ENCODE results near the gene KMT5B. TPM values are rescaled to one million over a fixed set of nuclear protein-coding genes. Genes with fewer than 3 reads are reported as not detected.

The KMT5B gene
- total and polyA plus RNA-seq, 2 of the 13 experiments (the other 11 are each of a cell fraction or from before 2014, with no cell fraction given) = 17.6 to 23.7 TPM

GRCh38 chr11:68146704-68147474, 66.2 kb downstream of the KMT5B start (continued):
- no peak for TF ChIP-seq ZBTB40 (IDR thresholded peaks at IDR 0.05)
- no peak; the same call in 1 of the 2 replicates for TF ChIP-seq ZBTB40 (CRISPR knock-in tag; IDR thresholded peaks at IDR 0.05)
- TF ChIP-seq ZNF460 (CRISPR knock-in tag; IDR thresholded peaks at IDR 0.05; ENCODE audit: borderline replicate concordance) = no peak
- TF ChIP-seq ZBTB49 (CRISPR knock-in tag; IDR thresholded peaks at IDR 0.05; ENCODE audit: borderline replicate concordance) = no peak
- TF ChIP-seq ETV6 (CRISPR knock-in tag; conservative IDR thresholded peaks at IDR 0.05) = 0 out of 2 replicates have a peak, but pooled peaks have one; percentile 64
- no peak for TF ChIP-seq ZFP82 (CRISPR knock-in tag; IDR thresholded peaks at IDR 0.05; ENCODE audit: borderline replicate concordance)
- TF ChIP-seq ZNF879 (CRISPR knock-in tag; IDR thresholded peaks at IDR 0.05) = no peak; the same call in 1 of the 2 replicates
- no peak for TF ChIP-seq RNF2 (conservative IDR thresholded peaks at IDR 0.05; ENCODE audit: low read depth)
- peak; percentile 41; the same call in 1 of the 2 replicates for TF ChIP-seq ZNF598 (CRISPR knock-in tag; IDR thresholded peaks at IDR 0.05; ENCODE audit: borderline replicate concordance)
- TF ChIP-seq ZNF740 (CRISPR knock-in tag; IDR thresholded peaks at IDR 0.05) = peak; percentile 39; the same call in 1 of the 2 replicates
- no peak for TF ChIP-seq HNRNPLL (IDR thresholded peaks at IDR 0.05; ENCODE audit: low read depth, low read length, poor library complexity, severe bottlenecking)
- peak; percentile 67; the same call in 1 of the 2 replicates for TF ChIP-seq EED (CRISPR knock-in tag; IDR thresholded peaks at IDR 0.05)
- TF ChIP-seq ZSCAN22 (CRISPR knock-in tag; IDR thresholded peaks at IDR 0.05) = no peak
- no peak for TF ChIP-seq ZNF577 (CRISPR knock-in tag; IDR thresholded peaks at IDR 0.05; ENCODE audit: borderline replicate concordance, low read depth)
- no peak; the same call in 1 of the 2 replicates for TF ChIP-seq ZNF790 (CRISPR knock-in tag; IDR thresholded peaks at IDR 0.05; ENCODE audit: borderline replicate concordance)
- peak; percentile 98 for TF ChIP-seq ZNF331 (CRISPR knock-in tag; IDR thresholded peaks at IDR 0.05)
- no peak for TF ChIP-seq TRIM24 (CRISPR knock-in tag; IDR thresholded peaks at IDR 0.05)
- TF ChIP-seq TOPORS (CRISPR knock-in tag; IDR thresholded peaks at IDR 0.05) = no peak
- no peak for TF ChIP-seq NBN (conservative IDR thresholded peaks at IDR 0.05)

All from HepG2 (cell line).